Panc1 (cell line): ENCODE data around the gene NELFB.

ENCODE experiments used
- CTCF ChIP-seq: fragments of 450-650 bp; IDR thresholded peaks from 2 replicates; pipeline ENCODE4 v1.5.1; 2017; ENCODE audit warnings: mild to moderate bottlenecking
- POLR2AphosphoS5 ChIP-seq: IDR thresholded peaks from 2 replicates; pipeline ENCODE4 v1.6.1; 2012; ENCODE audit warnings: mild to moderate bottlenecking, low read depth, low read length, moderate library complexity
- REST ChIP-seq, 2 experiments: IDR thresholded peaks; 2 replicates each; pipeline ENCODE4 v1.6.1; 2011 to 2012; ENCODE audit warnings: low read depth in 2 of 2, control low read depth in 1 of 2, low read length in 1 of 2, mild to moderate bottlenecking in 1 of 2, moderate library complexity in 1 of 2; ENCODE audit not compliant: insufficient read depth in 1 of 2
- SIN3A ChIP-seq: IDR thresholded peaks from 2 replicates; pipeline ENCODE4 v1.6.1; 2012; ENCODE audit warnings: low read depth, mild to moderate bottlenecking, low read length, moderate library complexity, borderline replicate concordance; ENCODE audit not compliant: insufficient read depth
- TCF7L2 ChIP-seq: IDR thresholded peaks from 2 replicates; pipeline ENCODE4 v1.6.1; 2011; ENCODE audit warnings: mild to moderate bottlenecking, low read depth, low read length, inconsistent platforms

GRCh38 chr9:137294091-137294680 is 39.1 kb downstream of the NELFB start:
- TF ChIP-seq CTCF: no peak
- no peak for TF ChIP-seq REST (IDR thresholded peaks at IDR 0.05; ENCODE audit: insufficient read depth in 1 of 2, low read depth in 2 of 2, low read length in 1 of 2)
- no peak for TF ChIP-seq POLR2AphosphoS5
- TF ChIP-seq SIN3A: no peak
- no peak for TF ChIP-seq TCF7L2
